H9 (cell line): ENCODE results near the gene IGF2R. TPM values are rescaled to one million over a fixed set of nuclear protein-coding genes. Genes with fewer than 3 reads are reported as not detected.

ENCODE experiments used
- DNase-seq: peaks from one replicate; pipeline ENCODE4 v3.0.0-alpha.2; 2017
- H2AFZ ChIP-seq: one replicate; pipeline ENCODE4 v1.6.1; 2013; ENCODE audit warnings: mild to moderate bottlenecking, low read length, control low read depth, moderate library complexity
- H2AK5ac ChIP-seq: 2 replicates; pipeline ENCODE4 v1.6.1; 2013; ENCODE audit warnings: low read length, control low read depth, mixed read lengths; ENCODE audit not compliant: insufficient read length
- H2BK120ac ChIP-seq: one replicate; pipeline ENCODE4 v1.6.1; 2013; ENCODE audit warnings: low read depth, mild to moderate bottlenecking, low read length, control low read depth, inconsistent platforms; ENCODE audit not compliant: poor library complexity, severe bottlenecking
- H2BK12ac ChIP-seq: 2 replicates; pipeline ENCODE4 v1.6.1; 2013; ENCODE audit warnings: low read length, control low read depth, mixed read lengths, low read depth; ENCODE audit not compliant: insufficient read length
- H2BK15ac ChIP-seq: 2 replicates; pipeline ENCODE4 v1.6.1; 2013; ENCODE audit warnings: low read depth, low read length, control low read depth
- H2BK20ac ChIP-seq: one replicate; pipeline ENCODE4 v1.6.1; 2013; ENCODE audit warnings: low read depth, mild to moderate bottlenecking, low read length, control low read depth, inconsistent platforms; ENCODE audit not compliant: poor library complexity, severe bottlenecking
- H2BK5ac ChIP-seq: 2 replicates; pipeline ENCODE4 v1.6.1; 2013; ENCODE audit warnings: low read length, control low read depth, mixed read lengths; ENCODE audit not compliant: insufficient read length
- H3K14ac ChIP-seq: 2 replicates; pipeline ENCODE4 v1.6.1; 2013; ENCODE audit warnings: low read length, control low read depth; ENCODE audit not compliant: insufficient read depth
- H3K18ac ChIP-seq: 2 replicates; pipeline ENCODE4 v1.6.1; 2013; ENCODE audit warnings: low read depth, mild to moderate bottlenecking, mixed read lengths, low read length, control low read depth; ENCODE audit not compliant: insufficient read length
- H3K23ac ChIP-seq: 2 replicates; pipeline ENCODE4 v1.6.1; 2013; ENCODE audit warnings: low read length, control low read depth, mixed read lengths, low read depth; ENCODE audit not compliant: insufficient read length
- H3K23me2 ChIP-seq: 2 replicates; pipeline ENCODE4 v1.6.1; 2013; ENCODE audit warnings: low read depth, mild to moderate bottlenecking, mixed read lengths, low read length, control low read depth; ENCODE audit not compliant: insufficient read length, poor library complexity, severe bottlenecking
- H3K27ac ChIP-seq: 2 replicates; pipeline ENCODE4 v1.5.1; 2013; ENCODE audit warnings: low read length, control low read depth, mixed read lengths, low read depth; ENCODE audit not compliant: insufficient read length
- H3K27me3 ChIP-seq: 2 replicates; pipeline ENCODE4 v1.6.1; 2013; ENCODE audit warnings: low read length, control low read depth, inconsistent platforms; ENCODE audit not compliant: insufficient read depth
- H3K4ac ChIP-seq: 2 replicates; pipeline ENCODE4 v1.6.1; 2013; ENCODE audit warnings: low read depth, mild to moderate bottlenecking, control low read depth, inconsistent platforms, low read length, moderate library complexity
- H3K4me1 ChIP-seq: 2 replicates; pipeline ENCODE4 v1.6.1; 2013; ENCODE audit warnings: low read length, control low read depth, inconsistent platforms; ENCODE audit not compliant: insufficient read depth
- H3K4me2 ChIP-seq: 2 replicates; pipeline ENCODE4 v1.6.1; 2013; ENCODE audit warnings: low read length, control low read depth, mixed read lengths; ENCODE audit not compliant: insufficient read length, insufficient read depth
- H3K56ac ChIP-seq: 2 replicates; pipeline ENCODE4 v1.6.1; 2013; ENCODE audit warnings: low read depth, mild to moderate bottlenecking, mixed read lengths, low read length, control low read depth; ENCODE audit not compliant: insufficient read length
- H3K79me1 ChIP-seq: 2 replicates; pipeline ENCODE4 v1.6.1; 2013; ENCODE audit warnings: low read depth, mild to moderate bottlenecking, moderate library complexity, low read length, control low read depth, inconsistent platforms; ENCODE audit not compliant: insufficient read depth, poor library complexity, severe bottlenecking
- H3K79me2 ChIP-seq: 2 replicates; pipeline ENCODE4 v1.6.1; 2013; ENCODE audit warnings: low read length, control low read depth, inconsistent platforms; ENCODE audit not compliant: insufficient read depth
- H3K9ac ChIP-seq: 2 replicates; pipeline ENCODE4 v1.6.1; 2013; ENCODE audit warnings: low read length, control low read depth, mixed read lengths; ENCODE audit not compliant: insufficient read length; ENCODE audit errors: extremely low read depth
- H3K9me3 ChIP-seq: one replicate; pipeline ENCODE4 v1.6.1; 2013; ENCODE audit warnings: low read depth, low read length, inconsistent platforms; ENCODE audit not compliant: control insufficient read depth
- H3T11ph ChIP-seq: one replicate; pipeline ENCODE4 v1.6.1; 2013; ENCODE audit warnings: mild to moderate bottlenecking, low read length, control low read depth, inconsistent platforms
- H4K20me1 ChIP-seq: one replicate; pipeline ENCODE4 v1.6.1; 2013; ENCODE audit not compliant: control insufficient read depth, insufficient read length, insufficient read depth
- H4K5ac ChIP-seq: 2 replicates; pipeline ENCODE4 v1.6.1; 2013; ENCODE audit warnings: low read depth, mild to moderate bottlenecking, mixed read lengths, low read length, control low read depth; ENCODE audit not compliant: insufficient read length
- H4K8ac ChIP-seq: replicated peaks from 2 replicates; pipeline ENCODE4 v1.6.1; 2013; ENCODE audit warnings: low read length, control low read depth, mixed read lengths, low read depth; ENCODE audit not compliant: insufficient read length
- H4K91ac ChIP-seq: 2 replicates; pipeline ENCODE4 v1.6.1; 2013; ENCODE audit warnings: low read depth, mild to moderate bottlenecking, moderate library complexity, mixed read lengths, low read length, control low read depth; ENCODE audit not compliant: insufficient read length
- H3K27ac Mint-ChIP-seq, 3 experiments: 2 replicates in 2 of 3; 3 replicates in 1 of 3; pipeline ENCODE4 v1.8.0; 2020 to 2021; ENCODE audit warnings: mixed read lengths in 3 of 3, mild to moderate bottlenecking in 1 of 3, moderate library complexity in 1 of 3
- H3K27me3 Mint-ChIP-seq: 2 replicates; pipeline ENCODE4 v1.8.0; 2021; ENCODE audit warnings: low read depth, mild to moderate bottlenecking, moderate library complexity, mixed read lengths
- H3K36me3 Mint-ChIP-seq, 3 experiments: 2 replicates in 2 of 3; 3 replicates in 1 of 3; pipeline ENCODE4 v1.8.0; 2020 to 2021; ENCODE audit warnings: low read depth in 3 of 3, mixed read lengths in 3 of 3; ENCODE audit not compliant: insufficient read depth in 1 of 3
- H3K4me1 Mint-ChIP-seq, 2 experiments: 2 replicates each; pipeline ENCODE4 v1.8.0; 2020; ENCODE audit warnings: mixed read lengths in 2 of 2
- H3K4me3 Mint-ChIP-seq, 2 experiments: 2 replicates in 1 of 2; 3 replicates in 1 of 2; pipeline ENCODE4 v1.8.0; 2020 to 2021; ENCODE audit warnings: mild to moderate bottlenecking in 2 of 2, mixed read lengths in 2 of 2, moderate library complexity in 1 of 2
- H3K9me3 Mint-ChIP-seq, 2 experiments: 2 replicates in 1 of 2; 3 replicates in 1 of 2; pipeline ENCODE4 v1.8.0; 2020; ENCODE audit warnings: mild to moderate bottlenecking in 2 of 2, mixed read lengths in 2 of 2, moderate library complexity in 1 of 2
- WGBS: extraction: QIAGEN DNeasy Blood & Tissue Kit; methylation state at CpG from one replicate; pipeline ENCODE4 v1.1.7; 2013; ENCODE audit warnings: missing lambda C conversion rate, low lambda C conversion rate, mixed read lengths; ENCODE audit not compliant: insufficient read length; ENCODE audit errors: extremely low coverage; 5-methylcytosine and 5-hydroxymethylcytosine counted together
- total RNA-seq: library from RNA; stranded (reverse); gene quantifications from 2 replicates; pipeline ENCODE4 v1.2.1, GENCODE V29; 2021
- TF ChIP-seq, protein P1 (sequence below): fragments of 200-600 bp; sonication (generic); conservative IDR thresholded peaks from 3 replicates; pipeline ENCODE4 v1.8.0; 2021; ENCODE audit warnings: antibody characterized with exemption, mild to moderate bottlenecking

The IGF2R gene
- total RNA-seq, 1 experiment from 2014 or later, result 66.7 TPM

DNA sequence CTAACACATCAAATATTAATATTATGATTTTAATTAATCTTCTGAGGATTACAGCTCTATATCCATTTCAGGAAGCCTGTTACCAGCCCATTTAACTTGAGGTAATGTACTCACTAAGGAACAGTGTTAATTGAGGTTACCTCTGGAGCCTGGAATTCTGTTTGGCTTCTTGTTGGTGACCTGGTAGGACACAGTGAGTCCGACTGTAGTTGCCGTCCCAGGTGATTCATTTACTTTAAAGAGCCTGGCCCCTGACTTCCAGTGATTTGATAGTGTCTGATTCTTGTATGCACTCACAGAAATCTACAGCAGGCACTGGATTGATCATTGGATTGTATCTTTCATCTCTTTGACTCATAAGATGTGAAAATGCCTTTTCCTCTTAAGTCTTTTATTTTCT is 34.0 kb downstream of the IGF2R start:
- Histone ChIP-seq H3K27ac (no peak overlapping the region), H2AK5ac (no peak overlapping the region), H3T11ph (no peak overlapping the region), H2BK12ac (no peak overlapping the region), H4K20me1 (no peaks in the 10 kb centered on the region), H3K56ac (no peak overlapping the region), H3K18ac (no peak overlapping the region), H3K4me1 (peaks cover 2% of the 10 kb centered on the region; the same call in 1 of the 2 replicates), H3K14ac (no peak overlapping the region), H2AFZ (no peak overlapping the region), H2BK120ac (no peak overlapping the region), H3K4me2 (no peak overlapping the region), H3K79me1 (peaks cover 11% of the 10 kb centered on the region), H4K91ac (no peak overlapping the region), H2BK15ac (no peak overlapping the region), H4K8ac (no peak overlapping the region), H3K9me3 (no peaks in the 10 kb centered on the region), H2BK20ac (no peak overlapping the region), H3K9ac (no peak overlapping the region), H3K23me2 (no peaks in the 10 kb centered on the region), H2BK5ac (no peak overlapping the region), H3K4ac (no peak overlapping the region), H4K5ac (no peak overlapping the region), H3K79me2 (peaks cover 24% of the 10 kb centered on the region; the same call in 1 of the 2 replicates), H3K27me3 (no peaks in the 10 kb centered on the region), H3K23ac (no peak overlapping the region)
- Mint-ChIP-seq H3K4me1 (peaks cover 15% of the 10 kb centered on the region in 2 experiments), H3K9me3 (peaks cover 19 to 20% of the 10 kb centered on the region in 2 experiments; a peak in 4 of 5 replicates), H3K36me3 (peaks cover 39 to 48% (median 42%) of the 10 kb centered on the region in 3 experiments), H3K4me3 (no peak overlapping the region), H3K27ac (no peak overlapping the region), H3K27me3 (no peaks in the 10 kb centered on the region)
- WGBS, result no CpG with 5 or more reads among the region's 2 CpGs
- TF ChIP-seq, protein P1, sequence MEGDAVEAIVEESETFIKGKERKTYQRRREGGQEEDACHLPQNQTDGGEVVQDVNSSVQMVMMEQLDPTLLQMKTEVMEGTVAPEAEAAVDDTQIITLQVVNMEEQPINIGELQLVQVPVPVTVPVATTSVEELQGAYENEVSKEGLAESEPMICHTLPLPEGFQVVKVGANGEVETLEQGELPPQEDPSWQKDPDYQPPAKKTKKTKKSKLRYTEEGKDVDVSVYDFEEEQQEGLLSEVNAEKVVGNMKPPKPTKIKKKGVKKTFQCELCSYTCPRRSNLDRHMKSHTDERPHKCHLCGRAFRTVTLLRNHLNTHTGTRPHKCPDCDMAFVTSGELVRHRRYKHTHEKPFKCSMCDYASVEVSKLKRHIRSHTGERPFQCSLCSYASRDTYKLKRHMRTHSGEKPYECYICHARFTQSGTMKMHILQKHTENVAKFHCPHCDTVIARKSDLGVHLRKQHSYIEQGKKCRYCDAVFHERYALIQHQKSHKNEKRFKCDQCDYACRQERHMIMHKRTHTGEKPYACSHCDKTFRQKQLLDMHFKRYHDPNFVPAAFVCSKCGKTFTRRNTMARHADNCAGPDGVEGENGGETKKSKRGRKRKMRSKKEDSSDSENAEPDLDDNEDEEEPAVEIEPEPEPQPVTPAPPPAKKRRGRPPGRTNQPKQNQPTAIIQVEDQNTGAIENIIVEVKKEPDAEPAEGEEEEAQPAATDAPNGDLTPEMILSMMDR, result no peak
- no peak for DNase-seq
